HG02763 (cell line): ENCODE results near the gene MICALL2.

Experiments used
- ATAC-seq: cut with Tn5 transposase; IDR thresholded peaks from one replicate; pipeline ENCODE4 v1.9.1; 2021; ENCODE audit warnings: mild to moderate bottlenecking, moderate library complexity; ENCODE audit not compliant: unreplicated experiment

Gene MICALL2

GRCh38 chr7:1436608-1437007 lies 22.7 kb downstream of the MICALL2 start:
- no peak for ATAC-seq

- ATAC-seq = no peak
These were observed 24.2 kb downstream of the MICALL2 start for GRCh38 chr7:1434891-1435670.

- ATAC-seq = no peak
These were observed 25.0 kb downstream of the MICALL2 start for GRCh38 chr7:1434165-1434718.

- ATAC-seq = no peak
These were observed 25.9 kb downstream of the MICALL2 start for GRCh38 chr7:1433128-1433920.

GRCh38 chr7:1432411-1433082 lies 26.7 kb downstream of the MICALL2 start:
- ATAC-seq = no peak

- no peak for ATAC-seq
These were observed 27.5 kb downstream of the MICALL2 start for GRCh38 chr7:1431634-1432380.

GRCh38 chr7:1431226-1431625 lies 28.0 kb downstream of the MICALL2 start:
- no peak for ATAC-seq

GRCh38 chr7:1430056-1430845 lies 29.0 kb downstream of the MICALL2 start:
- ATAC-seq = no peak

GRCh38 chr7:1428941-1429501 lies 30.2 kb downstream of the MICALL2 start:
- ATAC-seq = no peak

- ATAC-seq = no peak
These were observed 32.1 kb downstream of the MICALL2 start for GRCh38 chr7:1427064-1427657.

GRCh38 chr7:1426474-1426873 lies 32.8 kb downstream of the MICALL2 start:
- ATAC-seq = no peak

GRCh38 chr7:1425292-1426136 lies 33.8 kb downstream of the MICALL2 start:
- no peak for ATAC-seq

- no peak for ATAC-seq
These were observed 35.2 kb downstream of the MICALL2 start for GRCh38 chr7:1424041-1424440.

GRCh38 chr7:1423264-1423811 lies 35.9 kb downstream of the MICALL2 start:
- no peak for ATAC-seq

GRCh38 chr7:1422512-1423263 lies 36.6 kb downstream of the MICALL2 start:
- no peak for ATAC-seq

GRCh38 chr7:1421946-1422345 lies 37.3 kb downstream of the MICALL2 start:
- no peak for ATAC-seq
